CD4-positive, alpha-beta T cell (primary cell): ENCODE measurements around the gene TMEM51. TPM values are rescaled to one million over a fixed set of nuclear protein-coding genes. Genes with fewer than 3 reads are reported as not detected.

Experiments
- ATAC-seq: fragments of 200-7000 bp; cut with Tn5 transposase; one replicate; pipeline ENCODE4 v1.10.0; 2022; ENCODE audit warnings: mild to moderate bottlenecking; ENCODE audit not compliant: poor library complexity
- CTCF ChIA-PET: fragments of 350-600 bp; sonication (Branson Sonifier 250); formaldehyde crosslinking; loops from one replicate; lab custom pipeline; 2021; ENCODE audit warnings: antibody characterized with exemption, inconsistent platforms; lab: Charles Lee
- POLR2A ChIA-PET: fragments of 350-600 bp; sonication (Branson Sonifier 250); formaldehyde crosslinking; loops from one replicate; lab custom pipeline; 2021; ENCODE audit warnings: antibody characterized with exemption, inconsistent platforms; lab: Charles Lee
- DNase-seq, 14 experiments: peaks; one replicate each; pipeline ENCODE4 v3.0.0-alpha.2; 2013 to 2020; ENCODE audit warnings: mixed read lengths in 2 of 14
- H3K27ac ChIP-seq, 2 donors: one replicate each; pipeline versions ENCODE4 v1.5.1 to v1.7.0; 2013; ENCODE audit warnings: low read length in 2 of 2, low read depth in 1 of 2, mild to moderate bottlenecking in 1 of 2
- H3K27me3 ChIP-seq, 2 experiments: 1 replicate in 1 of 2; 2 replicates in 1 of 2; pipeline versions ENCODE4 v1.6.1 to v1.7.0; 2013; ENCODE audit warnings: low read length in 2 of 2, control low read depth in 1 of 2, mild to moderate bottlenecking in 1 of 2, moderate library complexity in 1 of 2; ENCODE audit not compliant: insufficient read depth in 2 of 2, control insufficient read depth in 1 of 2
- H3K36me3 ChIP-seq: one replicate; pipeline ENCODE4 v1.6.1; 2013; ENCODE audit warnings: low read length, control low read depth; ENCODE audit not compliant: insufficient read depth
- H3K4me1 ChIP-seq: one replicate; pipeline ENCODE4 v1.6.1; 2013; ENCODE audit warnings: low read length, control low read depth; ENCODE audit not compliant: insufficient read depth
- H3K4me3 ChIP-seq: one replicate; pipeline ENCODE4 v1.5.1; 2013; ENCODE audit warnings: mild to moderate bottlenecking, low read length, moderate library complexity
- H3K9me3 ChIP-seq, 2 experiments: 1 replicate in 1 of 2; 2 replicates in 1 of 2; pipeline versions ENCODE4 v1.6.1 to v1.7.0; 2013; ENCODE audit warnings: low read length in 2 of 2, mild to moderate bottlenecking in 2 of 2, control low read depth in 1 of 2, moderate library complexity in 1 of 2; ENCODE audit not compliant: control insufficient read depth in 1 of 2, insufficient read depth in 1 of 2
- H3K27ac Mint-ChIP-seq: one replicate; pipeline ENCODE4 v1.8.0; 2020; ENCODE audit warnings: mixed read lengths
- H3K27me3 Mint-ChIP-seq: one replicate; pipeline ENCODE4 v1.8.0; 2021; ENCODE audit warnings: mixed read lengths
- H3K36me3 Mint-ChIP-seq: one replicate; pipeline ENCODE4 v1.8.0; 2021; ENCODE audit warnings: low read depth, mixed read lengths
- H3K4me1 Mint-ChIP-seq: one replicate; pipeline ENCODE4 v1.8.0; 2021; ENCODE audit warnings: low read depth, mixed read lengths
- H3K4me3 Mint-ChIP-seq: one replicate; pipeline ENCODE4 v1.8.0; 2020; ENCODE audit warnings: mild to moderate bottlenecking, mixed read lengths
- H3K9me3 Mint-ChIP-seq: one replicate; pipeline ENCODE4 v1.8.0; 2020; ENCODE audit warnings: mixed read lengths
- CTCF ChIP-seq: fragments of 200-600 bp; IDR thresholded peaks from one replicate; pipeline ENCODE4 v1.8.0; 2022; ENCODE audit warnings: antibody characterized with exemption, mild to moderate bottlenecking
- intact Hi-C, 2 experiments: fragments of 100-400 bp; cut with DNase I in 1 of 2; cut with micrococcal nuclease in 1 of 2; formaldehyde crosslinking; loops; one replicate each; pipeline versions ENCODE4 v1.15.1 to v1.9.0; 2023 to 2025; cut with DNase I, micrococcal nuclease
- total RNA-seq, 174 experiments: library from RNA in 2 of 174; stranded (reverse) in 2 of 174; gene quantifications; one replicate each; pipeline ENCODE4 v1.2.3 and lab custom pipeline; 2021 to 2026

TMEM51 gene
- total RNA-seq, 2 experiments from 2014 or later, result not detected

GRCh38 chr1:15124362-15125100 is 29.0 kb upstream of the TMEM51 start:
- peaks cover 0 to 5% of the 10 kb centered on the region in 2 experiments for H3K9me3 ChIP-seq
- POLR2A ChIA-PET, result no interaction called here
- H3K36me3 Mint-ChIP-seq, result no peaks in the 10 kb centered on the region
- H3K36me3 ChIP-seq, result no peaks in the 10 kb centered on the region
- intact Hi-C loops, result loop anchor here in 1 of 2 experiments (5.0 kb wide), 1 partner anchor 308 kb away; no protein-coding TSS in a partner anchor
- H3K27ac Mint-ChIP-seq, result no peak overlapping the region
- no peak overlapping the region for H3K4me3 Mint-ChIP-seq
- H3K27me3 ChIP-seq, result no peaks in the 10 kb centered on the region
- H3K27ac ChIP-seq, result no peak overlapping the region
- H3K4me1 ChIP-seq, result no peaks in the 10 kb centered on the region
- DNase-seq, result no peak
- H3K4me3 ChIP-seq, result no peak overlapping the region
- H3K4me1 Mint-ChIP-seq, result no peaks in the 10 kb centered on the region
- TF ChIP-seq CTCF, result no peak
- no peak for ATAC-seq
- CTCF ChIA-PET, result no interaction called here
- no peaks in the 10 kb centered on the region for H3K9me3 Mint-ChIP-seq
- peaks cover 5% of the 10 kb centered on the region for H3K27me3 Mint-ChIP-seq

GRCh38 chr1:15125101-15125745 is 28.3 kb upstream of the TMEM51 start:
- intact Hi-C loops, result loop anchor here in 1 of 2 experiments (5.0 kb wide), 1 partner anchor 307 kb away; no protein-coding TSS in a partner anchor
- ATAC-seq, result no peak
- no peak overlapping the region for H3K4me3 ChIP-seq
- no peak overlapping the region for H3K27ac Mint-ChIP-seq
- POLR2A ChIA-PET, result no interaction called here
- H3K27ac ChIP-seq, result no peak overlapping the region
- peaks cover 5% of the 10 kb centered on the region for H3K27me3 Mint-ChIP-seq
- no peaks in the 10 kb centered on the region for H3K9me3 Mint-ChIP-seq
- no peaks in the 10 kb centered on the region for H3K36me3 ChIP-seq
- CTCF ChIA-PET, result no interaction called here
- DNase-seq, result no peak
- H3K4me1 Mint-ChIP-seq, result no peaks in the 10 kb centered on the region
- H3K4me3 Mint-ChIP-seq, result no peak overlapping the region
- H3K4me1 ChIP-seq, result no peaks in the 10 kb centered on the region
- no peaks in the 10 kb centered on the region for H3K27me3 ChIP-seq
- TF ChIP-seq CTCF, result no peak
- H3K9me3 ChIP-seq, result peaks cover 0 to 7% of the 10 kb centered on the region in 2 experiments
- no peaks in the 10 kb centered on the region for H3K36me3 Mint-ChIP-seq

- Mint-ChIP-seq H3K36me3 (no peaks in the 10 kb centered on the region), H3K27ac (no peak overlapping the region), H3K4me3 (no peak overlapping the region), H3K9me3 (no peaks in the 10 kb centered on the region), H3K4me1 (no peaks in the 10 kb centered on the region), H3K27me3 (peaks cover 11% of the 10 kb centered on the region)
- no peak overlapping the region for H3K4me3 ChIP-seq
- ATAC-seq (no peak), DNase-seq (no peak)
- H3K27ac ChIP-seq, result no peak overlapping the region
- H3K36me3 ChIP-seq, result no peaks in the 10 kb centered on the region
- peaks cover under 1 to 6% of the 10 kb centered on the region in 2 experiments for H3K27me3 ChIP-seq
- H3K4me1 ChIP-seq, result no peaks in the 10 kb centered on the region
- CTCF ChIA-PET, result interaction anchor here (0.6 to 1.5 kb wide), 7 partner anchors 8 to 177 kb away, joined by 3 to 6 read pairs (median 3); no protein-coding TSS in a partner anchor
- intact Hi-C loops, result loop anchor here (1.0 to 5.0 kb wide), 4 partner anchors 144 to 304 kb away; no protein-coding TSS in a partner anchor
- TF ChIP-seq CTCF, result no peak
- H3K9me3 ChIP-seq, result peaks cover 0 to 4% of the 10 kb centered on the region in 2 experiments
- POLR2A ChIA-PET, result no interaction called here
Measured at GRCh38 chr1:15128077-15128476, 25.5 kb upstream of the TMEM51 start.
